HG03457 (cell line): ENCODE results near the gene KCNIP4.
"Not testable (repeated sequence)": the region's sequence is repeated elsewhere in the genome, so short reads cannot be mapped to it uniquely, and the experiment has no call there.

ENCODE experiments used
- ATAC-seq: cut with Tn5 transposase; IDR thresholded peaks from one replicate; pipeline ENCODE4 v1.9.1; 2021; ENCODE audit warnings: moderate number of reproducible peaks; ENCODE audit not compliant: unreplicated experiment

KCNIP4 gene

GRCh38 chr4:21948347-21949072, at the start of gene KCNIP4:
Gene KCNIP4, minus strand, starts transcription at chr4:21948772.
- no peak for ATAC-seq

GRCh38 chr4:21996618-21997017, 48.0 kb upstream of the KCNIP4 start:
- ATAC-seq = not testable (repeated sequence)

- no peak for ATAC-seq
These were observed 43.8 kb upstream of the KCNIP4 start for GRCh38 chr4:21992330-21992729.

- ATAC-seq = no peak
These were observed 43.0 kb upstream of the KCNIP4 start for GRCh38 chr4:21991562-21991961.

GRCh38 chr4:21991050-21991449, 42.5 kb upstream of the KCNIP4 start:
- no peak for ATAC-seq

GRCh38 chr4:21989351-21989750, 40.8 kb upstream of the KCNIP4 start:
- no peak for ATAC-seq

- ATAC-seq = no peak
These were observed 37.7 kb upstream of the KCNIP4 start for GRCh38 chr4:21986307-21986706.

- no peak for ATAC-seq
These were observed 33.5 kb upstream of the KCNIP4 start for GRCh38 chr4:21982087-21982486.

GRCh38 chr4:21979196-21979595, 30.6 kb upstream of the KCNIP4 start:
- no peak for ATAC-seq

GRCh38 chr4:21976166-21976565, 27.6 kb upstream of the KCNIP4 start:
- no peak for ATAC-seq

GRCh38 chr4:21973850-21974249, 25.3 kb upstream of the KCNIP4 start:
- no peak for ATAC-seq

- ATAC-seq = no peak
These were observed 16.3 kb upstream of the KCNIP4 start for GRCh38 chr4:21964762-21965319.

GRCh38 chr4:21962691-21963090, 14.1 kb upstream of the KCNIP4 start:
- ATAC-seq = no peak

- ATAC-seq = no peak
These were observed 12.2 kb upstream of the KCNIP4 start for GRCh38 chr4:21960793-21961192.

- no peak for ATAC-seq
These were observed 6.3 kb upstream of the KCNIP4 start for GRCh38 chr4:21954916-21955315.

GRCh38 chr4:21953653-21954052, 5.1 kb upstream of the KCNIP4 start:
- ATAC-seq = no peak

- no peak for ATAC-seq
These were observed 4.0 kb upstream of the KCNIP4 start for GRCh38 chr4:21952549-21952948.

- ATAC-seq = no peak
These were observed 493 bp upstream of the KCNIP4 start for GRCh38 chr4:21949073-21949457.

- no peak for ATAC-seq
These were observed 703 bp downstream of the KCNIP4 start for GRCh38 chr4:21947791-21948346.

GRCh38 chr4:21946858-21947257, 1.7 kb downstream of the KCNIP4 start:
- no peak for ATAC-seq

- no peak for ATAC-seq
These were observed 26.9 kb downstream of the KCNIP4 start for GRCh38 chr4:21921526-21922180.

- no peak for ATAC-seq
These were observed 32.8 kb downstream of the KCNIP4 start for GRCh38 chr4:21915761-21916160.
